B cell (primary cell): Measurements from ENCODE around the gene NRROS. TPM values are rescaled to one million over a fixed set of nuclear protein-coding genes. Genes with fewer than 3 reads are reported as not detected.

Experiments
- ATAC-seq: fragments of 200-7000 bp; cut with Tn5 transposase; one replicate; pipeline ENCODE4 v1.10.0; 2021; ENCODE audit warnings: low read depth, mild to moderate bottlenecking, moderate number of reproducible peaks, moderate library complexity
- CTCF ChIA-PET: fragments of 350-600 bp; sonication (Branson Sonifier 250); formaldehyde crosslinking; loops from one replicate; lab custom pipeline; 2021; ENCODE audit warnings: antibody characterized with exemption, inconsistent platforms; lab: Charles Lee
- POLR2A ChIA-PET: fragments of 350-600 bp; sonication (Branson Sonifier 250); formaldehyde crosslinking; loops from one replicate; lab custom pipeline; 2021; ENCODE audit warnings: antibody characterized with exemption; lab: Charles Lee
- DNase-seq: peaks from one replicate; pipeline ENCODE4 v3.0.0; 2013
- H2AFZ ChIP-seq: 2 replicates; pipeline ENCODE4 v1.6.1; 2012; ENCODE audit warnings: mild to moderate bottlenecking, low read depth, low read length; ENCODE audit not compliant: insufficient read depth, poor library complexity, severe bottlenecking
- H3K27ac ChIP-seq, 2 donors: 1 replicate in 1 of 2; 2 replicates in 1 of 2; pipeline ENCODE4 v1.5.1; 2012 to 2013; ENCODE audit warnings: low read length in 2 of 2, mild to moderate bottlenecking in 2 of 2, moderate library complexity in 1 of 2
- H3K27me3 ChIP-seq, 4 experiments: fragments of 200-600 bp in 1 of 4; sonication (generic) in 1 of 4; replicated peaks in 1 of 4; 1 replicate in 2 of 4; 2 replicates in 2 of 4; pipeline versions ENCODE4 v1.6.1 to v1.7.0; 2013 to 2016; ENCODE audit warnings: low read length in 3 of 4, mild to moderate bottlenecking in 2 of 4, mixed read lengths in 1 of 4, moderate library complexity in 1 of 4; ENCODE audit not compliant: insufficient read depth in 4 of 4, control insufficient read depth in 3 of 4; ENCODE audit errors: control extremely low read depth in 1 of 4
- H3K36me3 ChIP-seq, 2 experiments: replicated peaks in 1 of 2; 1 replicate in 1 of 2; 2 replicates in 1 of 2; pipeline versions ENCODE4 v1.6.1 to v1.7.1; 2013; ENCODE audit warnings: low read length in 1 of 2; ENCODE audit not compliant: insufficient read depth in 2 of 2, control insufficient read depth in 1 of 2; ENCODE audit errors: control extremely low read depth in 1 of 2, extremely low read depth in 1 of 2
- H3K4me1 ChIP-seq, 2 donors: fragments of 200-600 bp in 1 of 2; sonication (generic) in 1 of 2; 1 replicate in 1 of 2; 2 replicates in 1 of 2; pipeline versions ENCODE4 v1.5.1 to v1.6.1; 2013 to 2017; ENCODE audit warnings: low read length in 2 of 2; ENCODE audit not compliant: control insufficient read depth in 2 of 2, insufficient read depth in 2 of 2
- H3K4me2 ChIP-seq: replicated peaks from 2 replicates; pipeline ENCODE3; 2012; ENCODE audit warnings: mild to moderate bottlenecking, low read depth, low read length; ENCODE audit not compliant: poor library complexity, severe bottlenecking
- H3K4me3 ChIP-seq, 5 experiments: fragments of 200-600 bp in 1 of 5; sonication (generic) in 1 of 5; 1 replicate in 3 of 5; 2 replicates in 2 of 5; pipeline versions ENCODE4 v1.5.1 to v1.7.0; 2011 to 2016; ENCODE audit warnings: low read length in 4 of 5, mild to moderate bottlenecking in 4 of 5, low read depth in 2 of 5, control low read depth in 1 of 5, moderate library complexity in 1 of 5; ENCODE audit not compliant: insufficient read depth in 1 of 5; ENCODE audit errors: control extremely low read depth in 1 of 5, extremely low read depth in 1 of 5
- H3K79me2 ChIP-seq: fragments of 200-600 bp; sonication (generic); one replicate; pipeline ENCODE4 v1.6.0; 2016; ENCODE audit warnings: low read length; ENCODE audit not compliant: control insufficient read depth, insufficient read depth
- H3K9ac ChIP-seq: fragments of 200-600 bp; sonication (generic); 2 replicates; pipeline ENCODE4 v1.6.1; 2017; ENCODE audit warnings: mild to moderate bottlenecking, low read length, moderate library complexity
- H3K9me3 ChIP-seq, 3 donors: one replicate each; pipeline versions ENCODE4 v1.6.1 to v1.7.1; 2013; ENCODE audit warnings: low read length in 2 of 3; ENCODE audit not compliant: control insufficient read depth in 2 of 3, insufficient read depth in 1 of 3; ENCODE audit errors: control extremely low read depth in 1 of 3
- H4K20me1 ChIP-seq: 2 replicates; pipeline ENCODE4 v1.6.0; 2012; ENCODE audit warnings: mild to moderate bottlenecking, low read length; ENCODE audit not compliant: insufficient read depth, control insufficient read depth, poor library complexity, severe bottlenecking
- H3K27ac Mint-ChIP-seq: one replicate; pipeline ENCODE4 v1.8.0; 2021; ENCODE audit warnings: mixed read lengths
- H3K27me3 Mint-ChIP-seq: one replicate; pipeline ENCODE4 v1.8.0; 2021; ENCODE audit warnings: mixed read lengths
- H3K4me1 Mint-ChIP-seq: one replicate; pipeline ENCODE4 v1.8.0; 2021; ENCODE audit warnings: mixed read lengths
- H3K4me3 Mint-ChIP-seq: one replicate; pipeline ENCODE4 v1.8.0; 2021; ENCODE audit warnings: mixed read lengths
- H3K9me3 Mint-ChIP-seq: one replicate; pipeline ENCODE4 v1.8.0; 2022; ENCODE audit warnings: mixed read lengths; ENCODE audit not compliant: insufficient read depth
- CTCF ChIP-seq: fragments of 200-600 bp; IDR thresholded peaks from one replicate; pipeline ENCODE4 v1.8.0; 2022; ENCODE audit warnings: antibody characterized with exemption, mild to moderate bottlenecking
- EZH2 ChIP-seq: IDR thresholded peaks from 2 replicates; pipeline ENCODE4 v1.6.1; 2012; ENCODE audit warnings: borderline replicate concordance, low read depth, mild to moderate bottlenecking, moderate library complexity, low read length; ENCODE audit not compliant: insufficient read depth, poor library complexity, severe bottlenecking
- WGBS: methylation state at CpG from one replicate; pipeline ENCODE4 v1.1.5; 2013; ENCODE audit warnings: missing lambda C conversion rate; ENCODE audit not compliant: insufficient coverage; 5-methylcytosine and 5-hydroxymethylcytosine counted together
- intact Hi-C: fragments of 100-400 bp; cut with micrococcal nuclease; formaldehyde crosslinking; loops from one replicate; pipeline ENCODE4 v1.10.0; 2022
- polyA plus RNA-seq: library from polyadenylated mRNA; depleted of rRNA; stranded (reverse); fragments of >200 nt; gene quantifications from 2 replicates; pipeline ENCODE4 v1.2.3, GENCODE V29; 2012
- total RNA-seq, 2 donors: library from RNA; stranded (reverse); fragments of 120-200 nt in 1 of 2; gene quantifications; 1 replicate in 1 of 2; 2 replicates in 1 of 2; pipeline versions ENCODE4 v1.2.3 to v1.2.4, GENCODE V29; 2013 to 2022

Gene NRROS
- total and polyA plus RNA-seq, 2 donors (not counting 1 experiment from before 2014, with no cell fraction given) = 40.1 to 87.9 TPM

GRCh38 chr3:196686436-196686835 lies 46.9 kb downstream of the NRROS start:
- intact Hi-C loops = loop anchor here (10.0 kb wide), 1 partner anchor 432 kb away; no protein-coding TSS in a partner anchor
- 100% methylated on average over 2 of the region's 2 CpGs for WGBS
- Histone ChIP-seq H3K9ac (no peak overlapping the region), H4K20me1 (no peaks in the 10 kb centered on the region), H2AFZ (no peak overlapping the region), H3K4me2 (no peak overlapping the region), H3K27me3 (no peaks in the 10 kb centered on the region), H3K9me3 (peaks cover 0 to 6% (median 0%) of the 10 kb centered on the region in 3 donors), H3K36me3 (peaks cover 0 to 4% of the 10 kb centered on the region in 2 experiments), H3K4me3 (no peak overlapping the region), H3K79me2 (no peaks in the 10 kb centered on the region), H3K27ac (no peak overlapping the region), H3K4me1 (peaks cover 21 to 26% of the 10 kb centered on the region in 2 donors)
- DNase-seq = no peak
- ChIA-PET POLR2A (interaction anchor here (0.6 kb wide), 1 partner anchor 253 kb away, joined by 3 read pairs; no protein-coding TSS in a partner anchor), CTCF (interaction anchor here (1.5 to 9.2 kb wide), 6 partner anchors 9 to 255 kb away, joined by 3 to 259 read pairs (median 6); partner anchors contain the start of gene NCBP2)
- Mint-ChIP-seq H3K27me3 (no peaks in the 10 kb centered on the region), H3K4me1 (peaks cover 26% of the 10 kb centered on the region), H3K27ac (no peak overlapping the region), H3K4me3 (no peak overlapping the region), H3K9me3 (peaks cover 3% of the 10 kb centered on the region)
- TF ChIP-seq CTCF (no peak), EZH2 (no peak)
- ATAC-seq = no peak

GRCh38 chr3:196688349-196688748 lies 48.9 kb downstream of the NRROS start:
- intact Hi-C loops = loop anchor here (10.0 kb wide), 1 partner anchor 434 kb away; no protein-coding TSS in a partner anchor

More at GRCh38 chr3:196688349-196688748, 48.9 kb downstream of the NRROS start:
- peaks cover 28% of the 10 kb centered on the region for H3K4me1 Mint-ChIP-seq
- H3K4me2 ChIP-seq = peak overlapping the region; percentile 44
- H3K27me3 ChIP-seq = no peaks in the 10 kb centered on the region
- H3K27me3 Mint-ChIP-seq = no peaks in the 10 kb centered on the region
- no peaks in the 10 kb centered on the region for H3K79me2 ChIP-seq
- no peaks in the 10 kb centered on the region for H3K9me3 Mint-ChIP-seq
- H2AFZ ChIP-seq = no peak overlapping the region
- ChIA-PET POLR2A (interaction anchor here (0.9 kb wide), 1 partner anchor 57 kb away, joined by 3 read pairs; no protein-coding TSS in a partner anchor), CTCF (interaction anchor here (0.8 to 9.2 kb wide), 3 partner anchors 18 to 84 kb away, joined by 4 to 259 read pairs (median 6); no protein-coding TSS in a partner anchor)
- H3K27ac Mint-ChIP-seq = peak overlapping the region; percentile 47
- DNase-seq (peak; percentile 48), ATAC-seq (no peak)
- no peak overlapping the region for H3K4me3 ChIP-seq
- peak overlapping the region in 1 of 2 donors; percentile 7 for H3K27ac ChIP-seq
- H3K9ac ChIP-seq = no peak overlapping the region
- TF ChIP-seq CTCF (no peak), EZH2 (no peak)
- H3K4me1 ChIP-seq = peaks cover 21 to 26% of the 10 kb centered on the region in 2 donors
- H4K20me1 ChIP-seq = no peaks in the 10 kb centered on the region
- H3K9me3 ChIP-seq = no peaks in the 10 kb centered on the region
- H3K4me3 Mint-ChIP-seq = peak overlapping the region; percentile 49
- H3K36me3 ChIP-seq = no peaks in the 10 kb centered on the region
- WGBS = 9% methylated on average over 3 of the region's 5 CpGs
